Stimulated activated naive CD8-positive, alpha-beta T cell treated with anti-CD3 and anti-CD28 coated beads, Interleukin-15, Interleukin-2, amounts not matched to agents 100 ng/mL and 50 ng/mL, for 24 hours (primary cell): ENCODE data around the gene UBE4B.

ENCODE experiments used
- H3K27ac Mint-ChIP-seq: one replicate; pipeline ENCODE4 v1.8.0; 2021; ENCODE audit warnings: mild to moderate bottlenecking, mixed read lengths
- H3K27me3 Mint-ChIP-seq: one replicate; pipeline ENCODE4 v1.8.0; 2021; ENCODE audit warnings: mixed read lengths
- H3K36me3 Mint-ChIP-seq: one replicate; pipeline ENCODE4 v1.8.0; 2021; ENCODE audit warnings: low read depth, mixed read lengths
- H3K4me1 Mint-ChIP-seq: one replicate; pipeline ENCODE4 v1.8.0; 2021; ENCODE audit warnings: low read depth, mixed read lengths
- H3K4me3 Mint-ChIP-seq: one replicate; pipeline ENCODE4 v1.8.0; 2021; ENCODE audit warnings: mild to moderate bottlenecking, mixed read lengths
- H3K9me3 Mint-ChIP-seq: one replicate; pipeline ENCODE4 v1.8.0; 2021; ENCODE audit warnings: mixed read lengths

UBE4B gene

DNA sequence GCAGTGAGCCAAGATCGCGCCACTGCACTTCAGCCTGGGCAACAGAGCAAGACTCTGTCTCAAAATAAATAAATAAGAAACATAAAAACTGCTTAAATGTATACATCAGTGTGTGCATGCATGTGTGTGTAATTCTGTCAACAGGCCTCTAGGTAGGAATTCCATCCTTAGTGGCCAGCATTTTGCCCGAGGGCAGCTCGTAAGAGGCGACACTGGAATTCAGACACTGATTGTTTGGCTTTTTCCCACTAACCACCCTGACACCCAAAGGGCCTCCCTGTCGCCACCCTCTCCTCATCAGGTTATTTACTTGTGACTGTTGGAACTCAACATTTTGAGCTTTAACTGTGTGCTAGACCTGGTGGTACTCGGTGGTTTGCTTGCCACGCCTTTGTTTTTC is 113.6 kb downstream of the UBE4B start:
- H3K27me3 Mint-ChIP-seq: no peaks in the 10 kb centered on the region
- peaks cover 20% of the 10 kb centered on the region for H3K36me3 Mint-ChIP-seq
- no peaks in the 10 kb centered on the region for H3K4me1 Mint-ChIP-seq
- H3K27ac Mint-ChIP-seq: no peak overlapping the region
- H3K4me3 Mint-ChIP-seq: no peak overlapping the region
- no peaks in the 10 kb centered on the region for H3K9me3 Mint-ChIP-seq

- Mint-ChIP-seq H3K4me1 (no peaks in the 10 kb centered on the region), H3K4me3 (no peak overlapping the region), H3K36me3 (peaks cover 12% of the 10 kb centered on the region), H3K9me3 (no peaks in the 10 kb centered on the region), H3K27me3 (no peaks in the 10 kb centered on the region), H3K27ac (no peak overlapping the region)
Observed at GRCh38 chr1:10149231-10149630, 116.5 kb downstream of the UBE4B start.

DNA sequence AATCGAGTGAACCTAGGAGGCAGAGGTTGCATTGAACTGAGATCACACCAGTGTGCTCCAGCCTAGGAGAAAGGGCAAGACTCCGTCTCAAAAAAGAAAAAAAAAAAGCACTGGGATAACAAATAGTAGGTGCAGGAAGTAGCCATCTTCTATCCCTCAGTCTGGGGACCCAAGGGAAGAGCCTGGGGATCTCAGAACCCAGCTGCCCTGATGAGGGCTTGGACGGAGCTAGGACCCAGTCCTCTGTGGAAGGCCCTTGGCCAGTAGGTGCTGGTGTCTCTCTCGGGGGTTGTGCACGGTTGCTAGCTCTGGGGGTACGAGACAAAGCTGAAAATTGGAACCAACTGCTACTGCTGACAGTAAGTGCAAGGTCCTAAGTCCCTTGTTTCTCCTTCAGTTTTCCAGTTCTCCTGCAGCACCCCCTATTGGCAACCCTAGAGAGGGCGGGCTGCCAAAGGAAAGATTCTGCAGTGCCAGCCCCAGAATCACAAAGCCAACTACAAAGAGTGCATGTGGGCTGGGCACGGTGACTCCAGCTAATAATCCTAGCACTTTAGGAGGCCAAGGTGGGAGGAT is 120.0 kb downstream of the UBE4B start:
- Mint-ChIP-seq H3K9me3 (no peaks in the 10 kb centered on the region), H3K4me1 (no peaks in the 10 kb centered on the region), H3K36me3 (peaks cover 4% of the 10 kb centered on the region), H3K27me3 (no peaks in the 10 kb centered on the region), H3K27ac (no peak overlapping the region), H3K4me3 (no peak overlapping the region)

- Mint-ChIP-seq H3K4me3 (no peak overlapping the region), H3K4me1 (no peaks in the 10 kb centered on the region), H3K27me3 (no peaks in the 10 kb centered on the region), H3K36me3 (peaks cover 22% of the 10 kb centered on the region), H3K27ac (peak overlapping the region; percentile 28), H3K9me3 (no peaks in the 10 kb centered on the region)
Observed at GRCh38 chr1:10155087-10155712, 122.4 kb downstream of the UBE4B start.

- no peaks in the 10 kb centered on the region for H3K27me3 Mint-ChIP-seq
- H3K4me3 Mint-ChIP-seq: no peak overlapping the region
- no peaks in the 10 kb centered on the region for H3K9me3 Mint-ChIP-seq
- no peaks in the 10 kb centered on the region for H3K4me1 Mint-ChIP-seq
- peaks cover 37% of the 10 kb centered on the region for H3K36me3 Mint-ChIP-seq
- no peak overlapping the region for H3K27ac Mint-ChIP-seq
Observed at GRCh38 chr1:10160173-10160572, 127.4 kb downstream of the UBE4B start.

- Mint-ChIP-seq H3K9me3 (no peaks in the 10 kb centered on the region), H3K4me3 (no peak overlapping the region), H3K4me1 (no peaks in the 10 kb centered on the region), H3K36me3 (peaks cover 44% of the 10 kb centered on the region), H3K27me3 (no peaks in the 10 kb centered on the region), H3K27ac (no peak overlapping the region)
Observed at GRCh38 chr1:10160907-10161490, 128.2 kb downstream of the UBE4B start.

DNA sequence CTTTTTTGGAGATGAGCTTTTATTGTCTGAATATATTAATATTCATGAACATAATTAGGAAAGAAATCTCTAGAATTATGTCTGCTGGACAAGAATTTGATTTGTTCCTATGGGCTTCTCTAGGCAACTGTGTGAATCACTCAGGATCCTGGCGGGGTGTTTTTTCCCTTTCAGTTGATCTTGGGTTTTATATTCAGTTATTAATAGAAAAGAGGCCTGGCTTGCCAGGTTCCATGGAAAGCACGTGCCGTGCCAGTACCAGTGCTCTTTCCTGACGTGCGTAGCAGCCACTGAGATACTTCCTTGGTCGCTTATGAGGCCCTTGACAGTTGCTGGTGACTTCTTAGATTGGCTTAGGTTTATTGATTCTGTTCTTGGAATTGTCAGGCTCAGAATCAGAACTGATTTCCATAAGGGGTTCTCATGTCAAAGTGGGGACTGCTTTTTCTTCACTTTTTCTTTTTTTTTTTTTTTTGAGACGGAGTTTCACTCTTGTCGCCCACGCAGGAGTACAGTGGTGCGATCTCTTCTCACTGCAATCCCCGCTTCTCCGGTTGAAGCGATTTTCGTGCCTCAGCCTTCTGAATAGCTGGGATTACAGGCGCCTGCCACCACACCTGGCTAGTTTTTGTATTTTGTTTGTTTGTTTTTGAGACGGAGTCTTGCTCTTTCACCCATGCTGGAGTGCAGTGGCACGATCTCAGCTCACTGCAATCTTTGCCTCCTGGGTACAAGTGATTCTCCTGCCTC is 129.0 kb downstream of the UBE4B start:
- no peaks in the 10 kb centered on the region for H3K9me3 Mint-ChIP-seq
- H3K4me1 Mint-ChIP-seq: no peaks in the 10 kb centered on the region
- H3K27me3 Mint-ChIP-seq: no peaks in the 10 kb centered on the region
- H3K27ac Mint-ChIP-seq: no peak overlapping the region
- no peak overlapping the region for H3K4me3 Mint-ChIP-seq
- H3K36me3 Mint-ChIP-seq: peaks cover 44% of the 10 kb centered on the region

- no peaks in the 10 kb centered on the region for H3K9me3 Mint-ChIP-seq
- H3K27me3 Mint-ChIP-seq: no peaks in the 10 kb centered on the region
- no peak overlapping the region for H3K4me3 Mint-ChIP-seq
- H3K27ac Mint-ChIP-seq: peak overlapping the region; percentile 92
- H3K36me3 Mint-ChIP-seq: peaks cover 63% of the 10 kb centered on the region
- H3K4me1 Mint-ChIP-seq: peaks cover 46% of the 10 kb centered on the region
Observed at GRCh38 chr1:10168912-10169514, 136.3 kb downstream of the UBE4B start.

GRCh38 chr1:10170239-10170574 is 137.4 kb downstream of the UBE4B start:
- peaks cover 64% of the 10 kb centered on the region for H3K36me3 Mint-ChIP-seq
- H3K4me1 Mint-ChIP-seq: peaks cover 46% of the 10 kb centered on the region
- H3K27me3 Mint-ChIP-seq: no peaks in the 10 kb centered on the region
- peaks cover 4% of the 10 kb centered on the region for H3K9me3 Mint-ChIP-seq
- peak overlapping the region; percentile 65 for H3K4me3 Mint-ChIP-seq
- peak overlapping the region; percentile 92 for H3K27ac Mint-ChIP-seq

DNA sequence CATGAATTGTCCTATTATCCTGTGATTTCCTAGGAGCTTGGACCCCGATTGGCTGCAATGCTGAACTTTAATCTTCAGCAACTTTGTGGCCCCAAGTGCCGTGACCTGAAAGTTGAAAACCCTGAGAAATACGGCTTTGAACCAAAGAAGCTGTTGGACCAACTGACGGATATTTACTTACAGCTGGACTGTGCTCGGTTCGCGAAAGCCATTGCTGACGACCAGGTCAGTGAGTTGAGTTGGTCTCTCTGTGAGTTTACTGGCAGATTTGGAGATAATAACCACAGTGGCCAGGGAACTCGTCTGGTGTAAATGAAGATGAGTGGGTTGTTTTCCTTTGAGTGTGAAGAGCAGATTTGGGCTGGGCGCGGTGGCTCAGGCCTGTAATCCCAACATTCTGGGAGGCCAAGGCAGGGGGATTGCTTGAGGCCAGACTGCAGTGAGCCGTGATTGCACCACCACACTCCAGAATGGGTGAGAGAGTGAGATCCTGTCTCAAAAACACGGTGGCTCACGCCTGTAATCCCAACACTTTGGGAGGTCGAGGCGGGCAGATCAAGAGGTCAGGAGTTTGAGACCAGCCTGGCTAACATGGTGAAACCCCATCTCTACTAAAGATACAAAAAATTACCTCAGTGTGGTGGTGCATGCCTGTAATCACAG is 138.5 kb downstream of the UBE4B start:
- Mint-ChIP-seq H3K27me3 (no peaks in the 10 kb centered on the region), H3K36me3 (peaks cover 67% of the 10 kb centered on the region), H3K27ac (peak overlapping the region; percentile 92), H3K4me3 (no peak overlapping the region), H3K9me3 (peaks cover 12% of the 10 kb centered on the region), H3K4me1 (peaks cover 46% of the 10 kb centered on the region)

DNA sequence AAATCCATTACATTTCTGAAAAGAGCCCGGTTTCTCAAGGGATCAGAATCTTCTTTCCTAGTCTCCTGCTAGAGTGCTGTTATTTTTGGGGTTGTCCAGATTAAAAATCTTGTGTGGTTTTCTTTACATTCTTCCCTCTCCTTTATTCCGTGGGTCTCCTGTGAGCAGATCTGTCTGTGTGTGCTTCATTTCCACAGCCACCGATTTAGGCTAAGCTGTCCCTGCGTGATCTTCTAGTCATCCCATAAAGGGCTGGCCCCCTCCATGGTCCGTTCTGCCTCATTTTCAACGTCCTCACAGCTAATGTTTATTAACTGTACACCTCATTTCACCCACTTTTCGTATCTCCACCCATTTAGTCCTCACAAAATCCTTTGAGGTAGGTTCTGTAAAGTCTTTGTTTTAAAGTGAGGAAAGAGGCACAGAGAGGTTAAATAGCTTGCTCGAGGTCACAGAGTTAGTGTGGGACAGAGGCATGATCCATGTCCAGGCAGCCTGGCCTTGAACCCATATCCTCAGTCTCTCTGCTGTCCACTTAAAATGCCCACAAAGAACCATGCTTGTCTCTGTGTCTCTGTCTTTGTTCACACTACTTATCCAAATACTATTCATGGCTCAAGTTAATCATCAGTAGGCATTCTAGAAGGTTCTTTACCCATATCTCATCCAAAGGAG is 139.4 kb downstream of the UBE4B start:
- Mint-ChIP-seq H3K9me3 (peaks cover 12% of the 10 kb centered on the region), H3K36me3 (peaks cover 72% of the 10 kb centered on the region), H3K27ac (peak overlapping the region; percentile 73), H3K27me3 (no peaks in the 10 kb centered on the region), H3K4me3 (no peak overlapping the region), H3K4me1 (peaks cover 46% of the 10 kb centered on the region)

DNA sequence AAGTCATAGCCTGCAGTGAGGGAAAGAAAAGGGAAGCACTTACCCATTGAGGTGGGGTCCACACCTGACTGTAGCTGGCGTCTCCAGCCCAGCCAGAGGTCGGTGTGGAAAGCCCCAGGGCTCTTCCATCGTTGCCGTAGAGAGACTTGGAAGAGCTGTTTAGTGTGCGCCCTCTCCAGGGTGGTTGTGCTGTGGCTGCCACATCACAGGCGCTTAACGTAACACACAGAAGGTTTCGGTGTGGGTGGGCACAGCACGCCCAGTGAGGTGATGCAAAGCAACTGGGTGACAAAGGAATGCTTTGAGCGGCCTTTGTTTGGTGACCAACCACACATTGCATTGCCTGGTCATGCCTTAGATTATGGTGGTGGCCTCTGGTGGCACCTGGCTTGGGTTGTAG is 140.8 kb downstream of the UBE4B start:
- Mint-ChIP-seq H3K27ac (peak overlapping the region; percentile 49), H3K27me3 (no peaks in the 10 kb centered on the region), H3K4me3 (no peak overlapping the region), H3K4me1 (peaks cover 37% of the 10 kb centered on the region), H3K9me3 (peaks cover 12% of the 10 kb centered on the region), H3K36me3 (peaks cover 66% of the 10 kb centered on the region)

- H3K27ac Mint-ChIP-seq: no peak overlapping the region
- no peak overlapping the region for H3K4me3 Mint-ChIP-seq
- H3K4me1 Mint-ChIP-seq: no peaks in the 10 kb centered on the region
- no peaks in the 10 kb centered on the region for H3K27me3 Mint-ChIP-seq
- H3K36me3 Mint-ChIP-seq: peaks cover 54% of the 10 kb centered on the region
- H3K9me3 Mint-ChIP-seq: peaks cover 12% of the 10 kb centered on the region
Observed at GRCh38 chr1:10177876-10178275, 145.1 kb downstream of the UBE4B start.
